H9 (cell line): Measurements from ENCODE around the gene DBN1. TPM values are rescaled to one million over a fixed set of nuclear protein-coding genes. Genes with fewer than 3 reads are reported as not detected.

Source experiments
- DNase-seq: peaks from one replicate; pipeline ENCODE4 v3.0.0-alpha.2; 2017
- H2AFZ ChIP-seq: one replicate; pipeline ENCODE4 v1.6.1; 2013; ENCODE audit warnings: mild to moderate bottlenecking, low read length, control low read depth, moderate library complexity
- H2AK5ac ChIP-seq: 2 replicates; pipeline ENCODE4 v1.6.1; 2013; ENCODE audit warnings: low read length, control low read depth, mixed read lengths; ENCODE audit not compliant: insufficient read length
- H2BK120ac ChIP-seq: one replicate; pipeline ENCODE4 v1.6.1; 2013; ENCODE audit warnings: low read depth, mild to moderate bottlenecking, low read length, control low read depth, inconsistent platforms; ENCODE audit not compliant: poor library complexity, severe bottlenecking
- H2BK12ac ChIP-seq: 2 replicates; pipeline ENCODE4 v1.6.1; 2013; ENCODE audit warnings: low read length, control low read depth, mixed read lengths, low read depth; ENCODE audit not compliant: insufficient read length
- H2BK15ac ChIP-seq: 2 replicates; pipeline ENCODE4 v1.6.1; 2013; ENCODE audit warnings: low read depth, low read length, control low read depth
- H2BK20ac ChIP-seq: one replicate; pipeline ENCODE4 v1.6.1; 2013; ENCODE audit warnings: low read depth, mild to moderate bottlenecking, low read length, control low read depth, inconsistent platforms; ENCODE audit not compliant: poor library complexity, severe bottlenecking
- H2BK5ac ChIP-seq: 2 replicates; pipeline ENCODE4 v1.6.1; 2013; ENCODE audit warnings: low read length, control low read depth, mixed read lengths; ENCODE audit not compliant: insufficient read length
- H3K14ac ChIP-seq: 2 replicates; pipeline ENCODE4 v1.6.1; 2013; ENCODE audit warnings: low read length, control low read depth; ENCODE audit not compliant: insufficient read depth
- H3K18ac ChIP-seq: 2 replicates; pipeline ENCODE4 v1.6.1; 2013; ENCODE audit warnings: low read depth, mild to moderate bottlenecking, mixed read lengths, low read length, control low read depth; ENCODE audit not compliant: insufficient read length
- H3K23ac ChIP-seq: 2 replicates; pipeline ENCODE4 v1.6.1; 2013; ENCODE audit warnings: low read length, control low read depth, mixed read lengths, low read depth; ENCODE audit not compliant: insufficient read length
- H3K23me2 ChIP-seq: 2 replicates; pipeline ENCODE4 v1.6.1; 2013; ENCODE audit warnings: low read depth, mild to moderate bottlenecking, mixed read lengths, low read length, control low read depth; ENCODE audit not compliant: insufficient read length, poor library complexity, severe bottlenecking
- H3K27ac ChIP-seq: 2 replicates; pipeline ENCODE4 v1.5.1; 2013; ENCODE audit warnings: low read length, control low read depth, mixed read lengths, low read depth; ENCODE audit not compliant: insufficient read length
- H3K27me3 ChIP-seq: 2 replicates; pipeline ENCODE4 v1.6.1; 2013; ENCODE audit warnings: low read length, control low read depth, inconsistent platforms; ENCODE audit not compliant: insufficient read depth
- H3K4ac ChIP-seq: 2 replicates; pipeline ENCODE4 v1.6.1; 2013; ENCODE audit warnings: low read depth, mild to moderate bottlenecking, control low read depth, inconsistent platforms, low read length, moderate library complexity
- H3K4me1 ChIP-seq: 2 replicates; pipeline ENCODE4 v1.6.1; 2013; ENCODE audit warnings: low read length, control low read depth, inconsistent platforms; ENCODE audit not compliant: insufficient read depth
- H3K4me2 ChIP-seq: 2 replicates; pipeline ENCODE4 v1.6.1; 2013; ENCODE audit warnings: low read length, control low read depth, mixed read lengths; ENCODE audit not compliant: insufficient read length, insufficient read depth
- H3K56ac ChIP-seq: 2 replicates; pipeline ENCODE4 v1.6.1; 2013; ENCODE audit warnings: low read depth, mild to moderate bottlenecking, mixed read lengths, low read length, control low read depth; ENCODE audit not compliant: insufficient read length
- H3K79me1 ChIP-seq: 2 replicates; pipeline ENCODE4 v1.6.1; 2013; ENCODE audit warnings: low read depth, mild to moderate bottlenecking, moderate library complexity, low read length, control low read depth, inconsistent platforms; ENCODE audit not compliant: insufficient read depth, poor library complexity, severe bottlenecking
- H3K79me2 ChIP-seq: 2 replicates; pipeline ENCODE4 v1.6.1; 2013; ENCODE audit warnings: low read length, control low read depth, inconsistent platforms; ENCODE audit not compliant: insufficient read depth
- H3K9ac ChIP-seq: 2 replicates; pipeline ENCODE4 v1.6.1; 2013; ENCODE audit warnings: low read length, control low read depth, mixed read lengths; ENCODE audit not compliant: insufficient read length; ENCODE audit errors: extremely low read depth
- H3K9me3 ChIP-seq: one replicate; pipeline ENCODE4 v1.6.1; 2013; ENCODE audit warnings: low read depth, low read length, inconsistent platforms; ENCODE audit not compliant: control insufficient read depth
- H3T11ph ChIP-seq: one replicate; pipeline ENCODE4 v1.6.1; 2013; ENCODE audit warnings: mild to moderate bottlenecking, low read length, control low read depth, inconsistent platforms
- H4K20me1 ChIP-seq: one replicate; pipeline ENCODE4 v1.6.1; 2013; ENCODE audit not compliant: control insufficient read depth, insufficient read length, insufficient read depth
- H4K5ac ChIP-seq: 2 replicates; pipeline ENCODE4 v1.6.1; 2013; ENCODE audit warnings: low read depth, mild to moderate bottlenecking, mixed read lengths, low read length, control low read depth; ENCODE audit not compliant: insufficient read length
- H4K8ac ChIP-seq: replicated peaks from 2 replicates; pipeline ENCODE4 v1.6.1; 2013; ENCODE audit warnings: low read length, control low read depth, mixed read lengths, low read depth; ENCODE audit not compliant: insufficient read length
- H4K91ac ChIP-seq: 2 replicates; pipeline ENCODE4 v1.6.1; 2013; ENCODE audit warnings: low read depth, mild to moderate bottlenecking, moderate library complexity, mixed read lengths, low read length, control low read depth; ENCODE audit not compliant: insufficient read length
- H3K27ac Mint-ChIP-seq, 3 experiments: 2 replicates in 2 of 3; 3 replicates in 1 of 3; pipeline ENCODE4 v1.8.0; 2020 to 2021; ENCODE audit warnings: mixed read lengths in 3 of 3, mild to moderate bottlenecking in 1 of 3, moderate library complexity in 1 of 3
- H3K27me3 Mint-ChIP-seq: 2 replicates; pipeline ENCODE4 v1.8.0; 2021; ENCODE audit warnings: low read depth, mild to moderate bottlenecking, moderate library complexity, mixed read lengths
- H3K36me3 Mint-ChIP-seq, 3 experiments: 2 replicates in 2 of 3; 3 replicates in 1 of 3; pipeline ENCODE4 v1.8.0; 2020 to 2021; ENCODE audit warnings: low read depth in 3 of 3, mixed read lengths in 3 of 3; ENCODE audit not compliant: insufficient read depth in 1 of 3
- H3K4me1 Mint-ChIP-seq, 2 experiments: 2 replicates each; pipeline ENCODE4 v1.8.0; 2020; ENCODE audit warnings: mixed read lengths in 2 of 2
- H3K4me3 Mint-ChIP-seq, 2 experiments: 2 replicates in 1 of 2; 3 replicates in 1 of 2; pipeline ENCODE4 v1.8.0; 2020 to 2021; ENCODE audit warnings: mild to moderate bottlenecking in 2 of 2, mixed read lengths in 2 of 2, moderate library complexity in 1 of 2
- H3K9me3 Mint-ChIP-seq, 2 experiments: 2 replicates in 1 of 2; 3 replicates in 1 of 2; pipeline ENCODE4 v1.8.0; 2020; ENCODE audit warnings: mild to moderate bottlenecking in 2 of 2, mixed read lengths in 2 of 2, moderate library complexity in 1 of 2
- WGBS: extraction: QIAGEN DNeasy Blood & Tissue Kit; methylation state at CpG from one replicate; pipeline ENCODE4 v1.1.7; 2013; ENCODE audit warnings: missing lambda C conversion rate, low lambda C conversion rate, mixed read lengths; ENCODE audit not compliant: insufficient read length; ENCODE audit errors: extremely low coverage; 5-methylcytosine and 5-hydroxymethylcytosine counted together
- total RNA-seq: library from RNA; stranded (reverse); gene quantifications from 2 replicates; pipeline ENCODE4 v1.2.1, GENCODE V29; 2021
- TF ChIP-seq, protein P1 (sequence below): fragments of 200-600 bp; sonication (generic); conservative IDR thresholded peaks from 3 replicates; pipeline ENCODE4 v1.8.0; 2021; ENCODE audit warnings: antibody characterized with exemption, mild to moderate bottlenecking

The DBN1 gene
- total RNA-seq, 1 experiment from 2014 or later: 340 TPM

GRCh38 chr5:177427211-177427822 is 46.1 kb downstream of the DBN1 start:
- Histone ChIP-seq H3K79me2 (no peaks in the 10 kb centered on the region; the same call in 1 of the 2 replicates), H2AFZ (no peak overlapping the region), H3K14ac (peak overlapping the region; percentile 93), H3K9ac (peak overlapping the region; percentile 71), H2BK20ac (no peak overlapping the region), H3K4me1 (no peaks in the 10 kb centered on the region; the same call in 1 of the 2 replicates), H4K5ac (no peak overlapping the region), H2BK5ac (no peak overlapping the region), H4K8ac (no peak overlapping the region), H2AK5ac (no peak overlapping the region), H3K27ac (no peak overlapping the region), H3K23ac (no peak overlapping the region), H3K4me2 (peak overlapping the region; percentile 70), H3T11ph (no peak overlapping the region), H2BK15ac (no peak overlapping the region), H3K56ac (no peak overlapping the region), H4K91ac (no peak overlapping the region), H3K18ac (no peak overlapping the region), H3K9me3 (no peaks in the 10 kb centered on the region), H3K4ac (no peak overlapping the region), H3K23me2 (peaks cover 4% of the 10 kb centered on the region), H4K20me1 (no peaks in the 10 kb centered on the region), H3K27me3 (no peaks in the 10 kb centered on the region), H2BK120ac (no peak overlapping the region), H3K79me1 (no peaks in the 10 kb centered on the region), H2BK12ac (no peak overlapping the region)
- Mint-ChIP-seq H3K27me3 (peaks cover 5% of the 10 kb centered on the region; the same call in 1 of the 2 replicates), H3K4me1 (peaks cover 18 to 29% of the 10 kb centered on the region in 2 experiments), H3K27ac (peak overlapping the region in 1 of 3 experiments; percentile 57; a peak in 2 of 7 replicates), H3K9me3 (no peaks in the 10 kb centered on the region), H3K4me3 (peak overlapping the region; percentile 77 to 85), H3K36me3 (peaks cover 2 to 20% (median 18%) of the 10 kb centered on the region in 3 experiments; a peak in 6 of 7 replicates)
- no CpG with 5 or more reads among the region's 11 CpGs for WGBS
- TF ChIP-seq, protein P1, sequence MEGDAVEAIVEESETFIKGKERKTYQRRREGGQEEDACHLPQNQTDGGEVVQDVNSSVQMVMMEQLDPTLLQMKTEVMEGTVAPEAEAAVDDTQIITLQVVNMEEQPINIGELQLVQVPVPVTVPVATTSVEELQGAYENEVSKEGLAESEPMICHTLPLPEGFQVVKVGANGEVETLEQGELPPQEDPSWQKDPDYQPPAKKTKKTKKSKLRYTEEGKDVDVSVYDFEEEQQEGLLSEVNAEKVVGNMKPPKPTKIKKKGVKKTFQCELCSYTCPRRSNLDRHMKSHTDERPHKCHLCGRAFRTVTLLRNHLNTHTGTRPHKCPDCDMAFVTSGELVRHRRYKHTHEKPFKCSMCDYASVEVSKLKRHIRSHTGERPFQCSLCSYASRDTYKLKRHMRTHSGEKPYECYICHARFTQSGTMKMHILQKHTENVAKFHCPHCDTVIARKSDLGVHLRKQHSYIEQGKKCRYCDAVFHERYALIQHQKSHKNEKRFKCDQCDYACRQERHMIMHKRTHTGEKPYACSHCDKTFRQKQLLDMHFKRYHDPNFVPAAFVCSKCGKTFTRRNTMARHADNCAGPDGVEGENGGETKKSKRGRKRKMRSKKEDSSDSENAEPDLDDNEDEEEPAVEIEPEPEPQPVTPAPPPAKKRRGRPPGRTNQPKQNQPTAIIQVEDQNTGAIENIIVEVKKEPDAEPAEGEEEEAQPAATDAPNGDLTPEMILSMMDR: no peak
- no peak for DNase-seq
